SU-DHL-6 (cell line): ENCODE data around the gene YKT6.

Experiments
- H2AFZ ChIP-seq: fragments of 200-600 bp; sonication (generic); 2 replicates; pipeline ENCODE4 v1.6.1; 2014; ENCODE audit warnings: low read depth, mild to moderate bottlenecking, moderate library complexity, mixed read lengths, antibody characterized with exemption, low read length; ENCODE audit not compliant: severe bottlenecking
- H3F3A ChIP-seq: fragments of 200-600 bp; shearing (Covaris generic); 2 replicates; pipeline ENCODE4 v1.6.0; 2016; ENCODE audit warnings: antibody characterized with exemption, mild to moderate bottlenecking; ENCODE audit not compliant: insufficient read depth
- H3K27ac ChIP-seq: fragments of 200-600 bp; sonication (generic); 2 replicates; pipeline ENCODE4 v1.5.1; 2016; ENCODE audit warnings: low read depth, mild to moderate bottlenecking, low read length, moderate library complexity, mixed read lengths
- H3K27me3 ChIP-seq: fragments of 200-600 bp; sonication (generic), shearing (Covaris generic); 2 replicates; pipeline ENCODE4 v1.6.0; 2014; ENCODE audit warnings: mild to moderate bottlenecking, low read length
- H3K36me3 ChIP-seq: fragments of 200-600 bp; sonication (generic); 2 replicates; pipeline ENCODE4 v1.6.1; 2014; ENCODE audit warnings: mild to moderate bottlenecking, low read length, mixed read lengths
- H3K4me2 ChIP-seq: fragments of 300-600, 200-600 bp; shearing (Covaris generic), sonication (generic); 2 replicates; pipeline ENCODE4 v1.6.0; 2014; ENCODE audit warnings: low read length, low read depth, mild to moderate bottlenecking; ENCODE audit not compliant: poor library complexity, severe bottlenecking
- H3K4me3 ChIP-seq: fragments of 200-600 bp; sonication (generic); 2 replicates; pipeline ENCODE4 v1.5.1; 2014; ENCODE audit warnings: antibody characterized with exemption, low read length, mild to moderate bottlenecking, mixed read lengths; ENCODE audit not compliant: insufficient read depth, poor library complexity, severe bottlenecking
- H3K79me2 ChIP-seq: fragments of 200-600 bp; sonication (generic); 2 replicates; pipeline ENCODE4 v1.6.1; 2014; ENCODE audit warnings: mild to moderate bottlenecking, low read length, moderate library complexity; ENCODE audit not compliant: insufficient read depth
- H3K9ac ChIP-seq: fragments of 200-600 bp; sonication (generic); 2 replicates; pipeline ENCODE4 v1.7.0; 2014; ENCODE audit warnings: mild to moderate bottlenecking, low read length
- H3K9me2 ChIP-seq: fragments of 200-600 bp; sonication (generic); replicated peaks from 2 replicates; pipeline ENCODE4 v1.6.1; 2014; ENCODE audit warnings: low read length; ENCODE audit not compliant: insufficient read depth
- H3K9me3 ChIP-seq: fragments of 200-600 bp; sonication (generic); 2 replicates; pipeline ENCODE4 v1.6.1; 2014; ENCODE audit warnings: low read length, mixed read lengths; ENCODE audit not compliant: insufficient read depth
- H4K20me1 ChIP-seq: fragments of 200-600 bp; sonication (generic); 2 replicates; pipeline ENCODE4 v1.6.1; 2014; ENCODE audit warnings: low read depth, mild to moderate bottlenecking, antibody characterized with exemption, low read length, moderate library complexity, mixed read lengths
- EZH2phosphoT487 ChIP-seq: fragments of 200-600 bp; sonication (generic), shearing (Covaris generic); conservative IDR thresholded peaks from 2 replicates; pipeline ENCODE4 v1.6.1; 2018; ENCODE audit warnings: mild to moderate bottlenecking, antibody characterized with exemption, low read length, moderate library complexity, mixed read lengths
- TF ChIP-seq, protein P1 (sequence below): fragments of 200-600 bp; sonication (generic); IDR thresholded peaks from one replicate; pipeline ENCODE4 v1.5.1; 2017; ENCODE audit warnings: antibody characterized with exemption, mild to moderate bottlenecking, low read length, moderate library complexity; ENCODE audit not compliant: insufficient read depth, poor library complexity, severe bottlenecking

The YKT6 gene

DNA sequence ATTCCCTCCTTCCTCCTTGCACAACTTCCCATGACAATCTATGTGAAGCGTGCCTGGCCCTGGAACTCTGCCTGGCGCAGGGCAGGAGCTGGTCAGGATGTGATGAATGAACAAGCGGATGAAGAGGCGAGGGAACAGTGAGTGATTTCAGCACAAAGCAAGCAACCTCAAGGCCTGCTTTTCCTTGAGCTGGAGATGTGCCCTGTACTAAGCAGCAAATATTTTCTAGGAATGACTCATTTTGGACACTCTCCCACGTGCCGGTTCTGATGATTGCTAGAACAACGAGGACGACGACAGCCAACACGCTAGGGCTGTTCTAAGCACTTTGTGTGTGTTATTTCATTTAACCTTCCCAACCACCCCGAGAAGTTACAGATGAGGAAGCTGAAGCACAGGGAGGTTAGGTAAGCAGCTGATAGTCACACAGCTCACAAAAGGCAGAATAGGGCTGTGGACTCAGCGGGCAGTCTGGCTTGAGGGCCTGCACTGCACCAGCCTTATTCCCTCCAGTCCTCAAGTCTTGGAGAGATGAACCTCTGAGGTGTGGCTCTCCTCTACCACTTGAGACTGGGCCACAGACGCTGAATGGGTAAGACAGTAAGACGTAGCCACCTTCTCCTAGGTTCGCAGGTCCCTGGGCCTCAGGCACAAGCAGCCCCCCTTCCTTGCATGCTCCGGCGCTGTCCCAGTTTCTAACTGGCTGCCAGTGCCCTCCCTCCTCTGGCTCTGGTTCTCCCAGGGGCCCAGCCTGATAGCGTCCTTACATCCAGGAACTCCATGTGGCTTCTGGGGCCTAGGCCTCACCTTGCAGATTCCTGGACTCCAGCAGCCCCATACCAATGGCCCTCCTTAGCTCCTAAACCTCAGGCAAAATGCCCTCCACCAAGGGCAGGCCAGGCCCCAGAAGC lies 59.0 kb downstream of the YKT6 start:
- Histone ChIP-seq H3K36me3 (no peaks in the 10 kb centered on the region), H3K27me3 (no peaks in the 10 kb centered on the region), H3K4me2 (no peak overlapping the region), H3K79me2 (no peaks in the 10 kb centered on the region), H3K27ac (no peak overlapping the region), H4K20me1 (no peaks in the 10 kb centered on the region), H3F3A (no peaks in the 10 kb centered on the region), H2AFZ (no peak overlapping the region), H3K9me3 (no peaks in the 10 kb centered on the region), H3K9me2 (no peaks in the 10 kb centered on the region), H3K9ac (no peak overlapping the region), H3K4me3 (no peak overlapping the region)
- no peak for TF ChIP-seq EZH2phosphoT487

DNA sequence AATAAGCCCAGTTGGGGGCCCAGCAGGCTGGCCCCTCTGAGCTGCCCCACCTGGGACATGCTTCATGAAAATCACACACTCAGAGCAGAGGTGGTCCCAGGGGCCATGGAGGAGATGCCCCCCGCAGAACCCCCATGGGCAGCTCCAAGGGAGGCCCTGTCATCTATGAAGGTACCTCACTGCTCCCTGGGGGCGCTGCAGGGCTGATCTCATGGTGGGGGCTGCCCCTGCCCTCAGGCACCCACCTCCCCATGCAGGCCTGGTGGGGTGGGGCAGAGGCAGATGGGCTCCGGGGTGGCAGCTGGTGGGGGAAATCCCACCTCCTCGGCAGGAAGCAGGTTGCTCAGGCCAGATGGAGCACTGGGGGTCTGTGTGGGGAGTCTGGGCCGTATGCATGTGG lies 60.5 kb downstream of the YKT6 start:
- Histone ChIP-seq H3K4me3 (no peak overlapping the region), H3F3A (no peaks in the 10 kb centered on the region), H3K9ac (no peak overlapping the region), H3K79me2 (no peaks in the 10 kb centered on the region), H3K9me2 (no peaks in the 10 kb centered on the region), H3K36me3 (no peaks in the 10 kb centered on the region), H3K27me3 (no peaks in the 10 kb centered on the region), H4K20me1 (no peaks in the 10 kb centered on the region), H3K9me3 (no peaks in the 10 kb centered on the region), H2AFZ (no peak overlapping the region), H3K27ac (no peak overlapping the region), H3K4me2 (no peak overlapping the region)
- TF ChIP-seq, protein P1, sequence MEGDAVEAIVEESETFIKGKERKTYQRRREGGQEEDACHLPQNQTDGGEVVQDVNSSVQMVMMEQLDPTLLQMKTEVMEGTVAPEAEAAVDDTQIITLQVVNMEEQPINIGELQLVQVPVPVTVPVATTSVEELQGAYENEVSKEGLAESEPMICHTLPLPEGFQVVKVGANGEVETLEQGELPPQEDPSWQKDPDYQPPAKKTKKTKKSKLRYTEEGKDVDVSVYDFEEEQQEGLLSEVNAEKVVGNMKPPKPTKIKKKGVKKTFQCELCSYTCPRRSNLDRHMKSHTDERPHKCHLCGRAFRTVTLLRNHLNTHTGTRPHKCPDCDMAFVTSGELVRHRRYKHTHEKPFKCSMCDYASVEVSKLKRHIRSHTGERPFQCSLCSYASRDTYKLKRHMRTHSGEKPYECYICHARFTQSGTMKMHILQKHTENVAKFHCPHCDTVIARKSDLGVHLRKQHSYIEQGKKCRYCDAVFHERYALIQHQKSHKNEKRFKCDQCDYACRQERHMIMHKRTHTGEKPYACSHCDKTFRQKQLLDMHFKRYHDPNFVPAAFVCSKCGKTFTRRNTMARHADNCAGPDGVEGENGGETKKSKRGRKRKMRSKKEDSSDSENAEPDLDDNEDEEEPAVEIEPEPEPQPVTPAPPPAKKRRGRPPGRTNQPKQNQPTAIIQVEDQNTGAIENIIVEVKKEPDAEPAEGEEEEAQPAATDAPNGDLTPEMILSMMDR: no peak
- TF ChIP-seq EZH2phosphoT487: no peak

DNA sequence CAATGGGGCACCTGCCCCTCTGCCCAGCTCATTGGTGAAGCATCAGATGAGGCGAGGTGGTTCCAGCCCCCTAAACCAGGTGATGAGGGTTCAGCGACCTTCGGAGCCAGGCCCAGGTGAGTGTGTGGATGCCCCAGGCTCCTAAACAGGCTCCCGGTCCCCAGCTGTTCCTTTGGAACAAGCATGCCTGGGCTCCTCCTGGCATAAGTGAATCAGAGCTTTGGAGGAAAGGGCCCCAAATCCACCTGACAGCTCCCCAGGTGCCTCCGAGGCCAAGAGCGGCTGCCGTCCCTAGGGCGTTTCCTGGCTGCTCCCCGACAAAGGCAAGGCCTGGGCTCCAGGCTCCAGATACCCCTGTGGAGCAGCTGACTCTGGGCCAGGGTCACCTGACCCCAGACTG lies 61.3 kb downstream of the YKT6 start:
- H3K9me3 ChIP-seq: no peaks in the 10 kb centered on the region
- H3K9me2 ChIP-seq: no peaks in the 10 kb centered on the region
- TF ChIP-seq EZH2phosphoT487: no peak
- TF ChIP-seq, protein P1: no peak
- no peak overlapping the region for H2AFZ ChIP-seq
- H3K9ac ChIP-seq: no peak overlapping the region
- H4K20me1 ChIP-seq: no peaks in the 10 kb centered on the region
- no peaks in the 10 kb centered on the region for H3K79me2 ChIP-seq
- H3K27ac ChIP-seq: no peak overlapping the region
- no peak overlapping the region for H3K4me3 ChIP-seq
- H3K36me3 ChIP-seq: no peaks in the 10 kb centered on the region
- H3K4me2 ChIP-seq: no peak overlapping the region
- no peaks in the 10 kb centered on the region for H3K27me3 ChIP-seq
- H3F3A ChIP-seq: no peaks in the 10 kb centered on the region

DNA sequence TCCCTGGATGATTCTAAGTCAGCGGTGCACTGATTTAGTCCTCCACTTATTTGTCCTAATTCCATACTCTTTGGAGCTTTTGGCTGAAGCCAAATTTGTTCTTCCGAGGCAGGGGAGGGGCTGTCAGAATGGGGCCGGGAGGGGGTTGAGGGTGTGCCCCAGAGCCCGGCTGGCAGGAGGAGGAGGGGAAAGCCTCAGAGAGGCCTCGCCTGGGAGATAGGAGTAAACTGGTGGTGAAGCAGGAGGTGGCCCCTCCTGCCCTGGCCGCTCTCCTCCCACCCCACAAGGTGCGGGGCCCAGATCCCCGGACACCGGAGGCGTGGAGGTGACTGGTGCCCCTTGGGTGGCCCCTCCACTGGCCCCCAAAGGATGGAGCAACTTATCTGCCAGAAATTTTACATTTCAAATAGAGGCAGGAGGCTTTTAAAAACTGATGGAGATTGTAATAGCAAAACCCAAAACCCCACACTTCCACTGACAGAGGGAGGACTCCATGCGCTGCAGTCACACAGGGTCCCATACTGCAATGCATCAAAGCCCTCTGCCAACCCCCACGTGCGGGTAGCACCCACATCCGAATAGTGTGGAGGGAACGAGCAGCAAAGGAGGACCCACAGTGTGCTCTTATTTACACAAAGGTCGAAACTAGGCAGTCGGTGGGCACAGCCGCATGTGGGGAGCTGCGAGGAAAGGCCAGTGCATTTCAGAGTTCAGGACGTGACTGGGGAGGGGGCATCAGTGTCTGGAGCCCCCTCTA lies 62.7 kb downstream of the YKT6 start:
- Histone ChIP-seq H3F3A (no peaks in the 10 kb centered on the region), H4K20me1 (no peaks in the 10 kb centered on the region), H2AFZ (no peak overlapping the region), H3K27ac (no peak overlapping the region), H3K9ac (no peak overlapping the region), H3K36me3 (no peaks in the 10 kb centered on the region), H3K27me3 (no peaks in the 10 kb centered on the region), H3K79me2 (no peaks in the 10 kb centered on the region), H3K4me3 (no peak overlapping the region), H3K9me3 (no peaks in the 10 kb centered on the region), H3K4me2 (no peak overlapping the region), H3K9me2 (no peaks in the 10 kb centered on the region)
- TF ChIP-seq, protein P1: no peak
- no peak for TF ChIP-seq EZH2phosphoT487
